Fibroblast of lung (primary cell): ENCODE data around the gene KCNH2.

Experiments
- CTCF ChIP-seq, 2 donors: IDR thresholded peaks in 1 of 2; conservative IDR thresholded peaks in 1 of 2; 1 replicate in 1 of 2; 2 replicates in 1 of 2; pipeline ENCODE4 v1.5.1; 2011 to 2012; ENCODE audit warnings: low read length in 2 of 2, control low read depth in 1 of 2, inconsistent platforms in 1 of 2, low read depth in 1 of 2, mild to moderate bottlenecking in 1 of 2
- EZH2 ChIP-seq: IDR thresholded peaks from 2 replicates; pipeline ENCODE4 v1.5.1; 2012; ENCODE audit warnings: low read length, control low read depth, mild to moderate bottlenecking; ENCODE audit errors: missing control alignments

- TF ChIP-seq CTCF (conservative IDR thresholded peaks at IDR 0.05 in 1 of 2, IDR thresholded peaks at IDR 0.05 in 1 of 2; ENCODE audit: low read depth in 1 of 2, low read length in 2 of 2) (no peak), EZH2 (no peak)
These were observed 42.1 kb upstream of the KCNH2 start for GRCh38 chr7:151020231-151020630.
